HFF-Myc (cell line): ENCODE measurements around the gene DCAF5.
A peak's percentile ranks its signal among the peaks of the same experiment; 100 is the strongest.

Experiments
- DNase-seq: peaks from one replicate; pipeline ENCODE4 v3.0.0-alpha.2; 2011; ENCODE audit warnings: low read depth; ENCODE audit errors: extremely low read depth
- H3K4me3 ChIP-seq: replicated peaks from 2 replicates; pipeline ENCODE4 v1.5.1; 2011; ENCODE audit warnings: low read depth, mild to moderate bottlenecking, control low read depth, low read length
- CTCF ChIP-seq: IDR thresholded peaks from 2 replicates; pipeline ENCODE4 v1.5.1; 2012; ENCODE audit warnings: mild to moderate bottlenecking, low read depth, low read length, control low read depth; ENCODE audit errors: missing control alignments

The DCAF5 gene

GRCh38 chr14:69013943-69014782 is 138.8 kb downstream of the DCAF5 start:
- H3K4me3 ChIP-seq = no peak overlapping the region
- no peak for TF ChIP-seq CTCF
- DNase-seq = peak; percentile 37

- DNase-seq = no peak
- no peak for TF ChIP-seq CTCF
- H3K4me3 ChIP-seq = no peak overlapping the region
Observed at GRCh38 chr14:69012256-69012953, 140.5 kb downstream of the DCAF5 start.

- DNase-seq = no peak
- no peak for TF ChIP-seq CTCF
- H3K4me3 ChIP-seq = no peak overlapping the region
Observed at GRCh38 chr14:69010648-69011047, 142.3 kb downstream of the DCAF5 start.

- H3K4me3 ChIP-seq = no peak overlapping the region
- DNase-seq = no peak
- no peak for TF ChIP-seq CTCF
Observed at GRCh38 chr14:69008421-69008884, 144.5 kb downstream of the DCAF5 start.

- no peak for TF ChIP-seq CTCF
- DNase-seq = no peak
- no peak overlapping the region for H3K4me3 ChIP-seq
Observed at GRCh38 chr14:69006346-69006745, 146.6 kb downstream of the DCAF5 start.

- DNase-seq = peak; percentile 85
- no peak overlapping the region for H3K4me3 ChIP-seq
- no peak for TF ChIP-seq CTCF
Observed at GRCh38 chr14:69005432-69006148, 147.3 kb downstream of the DCAF5 start.
